Measurements from ENCODE around the gene KIF20A. TPM values are rescaled to one million over a fixed set of nuclear protein-coding genes. Genes with fewer than 3 reads are reported as not detected.

Gene KIF20A
- total RNA-seq, 1 experiment from 2014 or later = 81.9 TPM

DNA sequence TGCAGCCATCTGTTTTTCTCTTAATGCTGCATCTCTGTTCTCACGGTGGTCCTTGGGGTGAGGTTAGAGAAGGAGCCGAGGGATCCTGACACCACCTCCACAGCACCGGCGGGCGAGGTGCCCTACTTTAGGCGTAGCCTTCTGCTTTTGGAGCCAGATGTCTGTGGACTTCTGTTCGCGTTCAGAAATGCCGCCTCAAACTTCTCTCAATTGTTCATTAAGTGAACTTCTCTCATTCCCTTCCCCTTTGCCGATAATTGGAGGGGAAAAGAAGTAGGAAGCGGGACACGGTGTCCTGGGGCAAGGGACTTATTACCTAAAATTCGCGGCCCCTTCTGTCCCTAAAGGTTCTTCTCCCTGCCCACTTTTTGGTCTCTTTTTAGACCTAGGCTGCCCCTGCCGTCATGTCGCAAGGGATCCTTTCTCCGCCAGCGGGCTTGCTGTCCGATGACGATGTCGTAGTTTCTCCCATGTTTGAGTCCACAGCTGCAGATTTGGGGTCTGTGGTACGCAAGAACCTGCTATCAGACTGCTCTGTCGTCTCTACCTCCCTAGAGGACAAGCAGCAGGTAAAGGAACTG lies 455 bp downstream of the KIF20A start:
- peak; percentile 15 for DNase-seq (ENCODE audit: low spot score)

DNA sequence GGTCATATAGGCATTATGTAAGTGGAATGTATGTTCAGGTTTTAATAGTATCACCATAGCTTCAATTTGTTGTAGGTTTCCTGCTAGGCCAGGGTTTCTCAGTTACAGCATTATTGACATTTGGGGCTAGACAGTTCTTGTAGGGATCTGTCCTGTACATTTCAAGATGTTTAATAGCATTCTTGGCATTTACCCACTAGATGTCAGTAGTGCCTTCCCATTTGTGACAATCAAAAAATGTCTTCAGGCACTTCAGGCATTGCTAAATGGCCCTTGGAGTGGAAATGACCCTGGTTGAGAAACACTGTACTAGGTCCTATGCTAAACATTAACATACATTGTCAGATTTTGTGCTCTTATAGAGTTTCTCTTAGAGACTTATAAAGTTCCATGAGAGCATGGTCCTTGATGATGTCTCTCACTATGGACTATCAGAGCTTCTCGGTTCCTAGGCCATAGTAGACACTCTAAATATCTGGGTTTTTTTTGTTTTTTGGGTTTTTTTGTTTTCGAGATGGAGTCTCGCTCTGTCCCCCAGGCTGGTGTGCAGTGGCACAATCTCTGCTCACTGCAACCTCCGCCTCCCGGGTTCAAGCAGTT lies 1.4 kb downstream of the KIF20A start:
- POLR2A ChIA-PET = no interaction called here
- no peak for ATAC-seq
- Mint-ChIP-seq H3K36me3 (peaks cover 55% of the 10 kb centered on the region), H3K27ac (peak overlapping the region; percentile 51; the same call in 1 of the 2 replicates), H3K9me3 (no peaks in the 10 kb centered on the region), H3K4me3 (no peak overlapping the region), H3K27me3 (ENCODE audit: low read depth) (no peaks in the 10 kb centered on the region), H3K4me1 (peaks cover 13% of the 10 kb centered on the region)
- CTCF ChIA-PET = interaction anchor here (2.0 kb wide), 1 partner anchor 103 kb away, joined by 6 read pairs; no protein-coding TSS in a partner anchor
- TF ChIP-seq EMX1 (CRISPR knock-in tag; IDR thresholded peaks at IDR 0.05) (no peak), KAT7 (CRISPR knock-in tag; IDR thresholded peaks at IDR 0.05; ENCODE audit: borderline replicate concordance) (no peak)
- TF ChIP-seq, protein P1, sequence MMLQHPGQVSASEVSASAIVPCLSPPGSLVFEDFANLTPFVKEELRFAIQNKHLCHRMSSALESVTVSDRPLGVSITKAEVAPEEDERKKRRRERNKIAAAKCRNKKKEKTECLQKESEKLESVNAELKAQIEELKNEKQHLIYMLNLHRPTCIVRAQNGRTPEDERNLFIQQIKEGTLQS (CRISPR knock-in tag; conservative IDR thresholded peaks at IDR 0.05) = no peak
- no peak for DNase-seq (ENCODE audit: low spot score)

More for the DNA sequence above, 455 bp downstream of the KIF20A start:
- H3K36me3 Mint-ChIP-seq = peaks cover 51% of the 10 kb centered on the region
- no peak; the same call in 1 of the 2 replicates for ATAC-seq
- TF ChIP-seq ZNF138 (CRISPR knock-in tag; conservative IDR thresholded peaks at IDR 0.05) (no peak), TEAD4 (CRISPR knock-in tag; IDR thresholded peaks at IDR 0.05) (no peak), ZNF219 (CRISPR knock-in tag; IDR thresholded peaks at IDR 0.05; ENCODE audit: borderline replicate concordance) (no peak)
- TF ChIP-seq, protein P2, sequence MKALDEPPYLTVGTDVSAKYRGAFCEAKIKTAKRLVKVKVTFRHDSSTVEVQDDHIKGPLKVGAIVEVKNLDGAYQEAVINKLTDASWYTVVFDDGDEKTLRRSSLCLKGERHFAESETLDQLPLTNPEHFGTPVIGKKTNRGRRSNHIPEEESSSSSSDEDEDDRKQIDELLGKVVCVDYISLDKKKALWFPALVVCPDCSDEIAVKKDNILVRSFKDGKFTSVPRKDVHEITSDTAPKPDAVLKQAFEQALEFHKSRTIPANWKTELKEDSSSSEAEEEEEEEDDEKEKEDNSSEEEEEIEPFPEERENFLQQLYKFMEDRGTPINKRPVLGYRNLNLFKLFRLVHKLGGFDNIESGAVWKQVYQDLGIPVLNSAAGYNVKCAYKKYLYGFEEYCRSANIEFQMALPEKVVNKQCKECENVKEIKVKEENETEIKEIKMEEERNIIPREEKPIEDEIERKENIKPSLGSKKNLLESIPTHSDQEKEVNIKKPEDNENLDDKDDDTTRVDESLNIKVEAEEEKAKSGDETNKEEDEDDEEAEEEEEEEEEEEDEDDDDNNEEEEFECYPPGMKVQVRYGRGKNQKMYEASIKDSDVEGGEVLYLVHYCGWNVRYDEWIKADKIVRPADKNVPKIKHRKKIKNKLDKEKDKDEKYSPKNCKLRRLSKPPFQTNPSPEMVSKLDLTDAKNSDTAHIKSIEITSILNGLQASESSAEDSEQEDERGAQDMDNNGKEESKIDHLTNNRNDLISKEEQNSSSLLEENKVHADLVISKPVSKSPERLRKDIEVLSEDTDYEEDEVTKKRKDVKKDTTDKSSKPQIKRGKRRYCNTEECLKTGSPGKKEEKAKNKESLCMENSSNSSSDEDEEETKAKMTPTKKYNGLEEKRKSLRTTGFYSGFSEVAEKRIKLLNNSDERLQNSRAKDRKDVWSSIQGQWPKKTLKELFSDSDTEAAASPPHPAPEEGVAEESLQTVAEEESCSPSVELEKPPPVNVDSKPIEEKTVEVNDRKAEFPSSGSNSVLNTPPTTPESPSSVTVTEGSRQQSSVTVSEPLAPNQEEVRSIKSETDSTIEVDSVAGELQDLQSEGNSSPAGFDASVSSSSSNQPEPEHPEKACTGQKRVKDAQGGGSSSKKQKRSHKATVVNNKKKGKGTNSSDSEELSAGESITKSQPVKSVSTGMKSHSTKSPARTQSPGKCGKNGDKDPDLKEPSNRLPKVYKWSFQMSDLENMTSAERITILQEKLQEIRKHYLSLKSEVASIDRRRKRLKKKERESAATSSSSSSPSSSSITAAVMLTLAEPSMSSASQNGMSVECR (CRISPR knock-in tag; IDR thresholded peaks at IDR 0.05; ENCODE audit: borderline replicate concordance) = no peak
- TF ChIP-seq, protein P3, sequence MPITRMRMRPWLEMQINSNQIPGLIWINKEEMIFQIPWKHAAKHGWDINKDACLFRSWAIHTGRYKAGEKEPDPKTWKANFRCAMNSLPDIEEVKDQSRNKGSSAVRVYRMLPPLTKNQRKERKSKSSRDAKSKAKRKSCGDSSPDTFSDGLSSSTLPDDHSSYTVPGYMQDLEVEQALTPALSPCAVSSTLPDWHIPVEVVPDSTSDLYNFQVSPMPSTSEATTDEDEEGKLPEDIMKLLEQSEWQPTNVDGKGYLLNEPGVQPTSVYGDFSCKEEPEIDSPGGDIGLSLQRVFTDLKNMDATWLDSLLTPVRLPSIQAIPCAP (CRISPR knock-in tag; IDR thresholded peaks at IDR 0.05) = 0 out of 2 replicates have a peak, but pooled peaks have one; percentile 15
- TF ChIP-seq, protein P4, sequence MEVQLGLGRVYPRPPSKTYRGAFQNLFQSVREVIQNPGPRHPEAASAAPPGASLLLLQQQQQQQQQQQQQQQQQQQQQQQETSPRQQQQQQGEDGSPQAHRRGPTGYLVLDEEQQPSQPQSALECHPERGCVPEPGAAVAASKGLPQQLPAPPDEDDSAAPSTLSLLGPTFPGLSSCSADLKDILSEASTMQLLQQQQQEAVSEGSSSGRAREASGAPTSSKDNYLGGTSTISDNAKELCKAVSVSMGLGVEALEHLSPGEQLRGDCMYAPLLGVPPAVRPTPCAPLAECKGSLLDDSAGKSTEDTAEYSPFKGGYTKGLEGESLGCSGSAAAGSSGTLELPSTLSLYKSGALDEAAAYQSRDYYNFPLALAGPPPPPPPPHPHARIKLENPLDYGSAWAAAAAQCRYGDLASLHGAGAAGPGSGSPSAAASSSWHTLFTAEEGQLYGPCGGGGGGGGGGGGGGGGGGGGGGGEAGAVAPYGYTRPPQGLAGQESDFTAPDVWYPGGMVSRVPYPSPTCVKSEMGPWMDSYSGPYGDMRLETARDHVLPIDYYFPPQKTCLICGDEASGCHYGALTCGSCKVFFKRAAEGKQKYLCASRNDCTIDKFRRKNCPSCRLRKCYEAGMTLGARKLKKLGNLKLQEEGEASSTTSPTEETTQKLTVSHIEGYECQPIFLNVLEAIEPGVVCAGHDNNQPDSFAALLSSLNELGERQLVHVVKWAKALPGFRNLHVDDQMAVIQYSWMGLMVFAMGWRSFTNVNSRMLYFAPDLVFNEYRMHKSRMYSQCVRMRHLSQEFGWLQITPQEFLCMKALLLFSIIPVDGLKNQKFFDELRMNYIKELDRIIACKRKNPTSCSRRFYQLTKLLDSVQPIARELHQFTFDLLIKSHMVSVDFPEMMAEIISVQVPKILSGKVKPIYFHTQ (CRISPR knock-in tag; IDR thresholded peaks at IDR 0.05) = 0 out of 2 replicates have a peak, but pooled peaks have one; percentile 49
- TF ChIP-seq, protein P5, sequence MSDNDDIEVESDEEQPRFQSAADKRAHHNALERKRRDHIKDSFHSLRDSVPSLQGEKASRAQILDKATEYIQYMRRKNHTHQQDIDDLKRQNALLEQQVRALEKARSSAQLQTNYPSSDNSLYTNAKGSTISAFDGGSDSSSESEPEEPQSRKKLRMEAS (CRISPR knock-in tag; IDR thresholded peaks at IDR 0.05) = 0 out of 2 replicates have a peak, but pooled peaks have one; percentile 8
- TF ChIP-seq, protein P6, sequence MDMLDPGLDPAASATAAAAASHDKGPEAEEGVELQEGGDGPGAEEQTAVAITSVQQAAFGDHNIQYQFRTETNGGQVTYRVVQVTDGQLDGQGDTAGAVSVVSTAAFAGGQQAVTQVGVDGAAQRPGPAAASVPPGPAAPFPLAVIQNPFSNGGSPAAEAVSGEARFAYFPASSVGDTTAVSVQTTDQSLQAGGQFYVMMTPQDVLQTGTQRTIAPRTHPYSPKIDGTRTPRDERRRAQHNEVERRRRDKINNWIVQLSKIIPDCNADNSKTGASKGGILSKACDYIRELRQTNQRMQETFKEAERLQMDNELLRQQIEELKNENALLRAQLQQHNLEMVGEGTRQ (CRISPR knock-in tag; IDR thresholded peaks at IDR 0.05) = no peak
- H3K4me1 Mint-ChIP-seq = peaks cover 13% of the 10 kb centered on the region
- H3K4me3 Mint-ChIP-seq = no peak overlapping the region
- POLR2A ChIA-PET = interaction anchor here (0.6 to 1.2 kb wide), 13 partner anchors 9 to 396 kb away, joined by 3 to 14 read pairs (median 7); partner anchors contain the start of genes CDC23, CDC25C, ETF1 and FAM53C
- no peak overlapping the region for H3K27ac Mint-ChIP-seq
- H3K9me3 Mint-ChIP-seq = no peaks in the 10 kb centered on the region
- no peaks in the 10 kb centered on the region for H3K27me3 Mint-ChIP-seq (ENCODE audit: low read depth)
- CTCF ChIA-PET = interaction anchor here (0.5 to 3.4 kb wide), 7 partner anchors 103 to 285 kb away, joined by 3 to 34 read pairs (median 6); partner anchors contain the start of genes CDC25C, EGR1 and KDM3B
